AG09319 (cell line): ENCODE measurements around the gene STRN.
"Not testable (repeated sequence)": the region's sequence is repeated elsewhere in the genome, so short reads cannot be mapped to it uniquely, and the experiment has no call there.

Source experiments
- DNase-seq: peaks from one replicate; pipeline ENCODE4 v3.0.0-alpha.2; 2010; ENCODE audit warnings: low read depth; ENCODE audit errors: extremely low read depth
- CTCF ChIP-seq: IDR thresholded peaks from 2 replicates; pipeline ENCODE4 v1.5.1; 2011; ENCODE audit warnings: low read depth, mild to moderate bottlenecking, inconsistent platforms, low read length, moderate library complexity

Gene STRN

GRCh38 chr2:36843838-36844237, 122.5 kb downstream of the STRN start:
- DNase-seq, result no peak
- no peak for TF ChIP-seq CTCF

DNA sequence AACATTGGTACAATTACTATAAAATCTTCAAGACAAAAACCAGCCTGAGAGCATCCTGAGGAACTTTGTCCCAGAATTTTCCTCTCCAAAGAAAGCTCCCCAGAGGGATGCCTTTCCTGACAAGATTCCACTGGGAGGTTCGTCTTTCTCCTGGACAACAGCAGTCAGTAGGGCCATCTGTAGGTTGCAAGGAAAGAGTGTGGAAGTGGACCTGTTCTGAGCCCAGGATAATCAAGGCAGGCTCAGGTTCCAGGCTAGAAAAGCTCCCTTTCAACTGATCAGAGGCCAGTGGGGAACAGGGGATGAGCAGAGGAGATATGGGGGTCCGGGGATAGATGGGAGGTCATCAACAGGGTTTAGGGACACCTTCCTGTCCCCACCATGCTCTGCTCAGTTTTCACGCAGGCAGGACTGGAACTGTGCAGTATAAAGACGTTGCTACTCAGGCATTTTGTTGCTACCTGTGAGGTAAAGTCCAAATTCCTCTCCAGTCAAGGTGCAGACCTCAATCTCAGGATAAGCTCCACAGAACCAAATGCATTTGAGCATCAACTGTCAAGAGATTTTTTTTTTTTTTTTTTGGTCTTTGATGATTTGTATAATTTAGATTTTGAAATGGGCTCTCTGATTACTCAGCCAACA, 126.2 kb downstream of the STRN start:
- no peak for DNase-seq
- TF ChIP-seq CTCF, result no peak

- no peak for TF ChIP-seq CTCF
- DNase-seq, result no peak
These were observed 131.4 kb downstream of the STRN start for GRCh38 chr2:36834731-36835524.

GRCh38 chr2:36834203-36834602, 132.1 kb downstream of the STRN start:
- no peak for DNase-seq
- no peak for TF ChIP-seq CTCF

DNA sequence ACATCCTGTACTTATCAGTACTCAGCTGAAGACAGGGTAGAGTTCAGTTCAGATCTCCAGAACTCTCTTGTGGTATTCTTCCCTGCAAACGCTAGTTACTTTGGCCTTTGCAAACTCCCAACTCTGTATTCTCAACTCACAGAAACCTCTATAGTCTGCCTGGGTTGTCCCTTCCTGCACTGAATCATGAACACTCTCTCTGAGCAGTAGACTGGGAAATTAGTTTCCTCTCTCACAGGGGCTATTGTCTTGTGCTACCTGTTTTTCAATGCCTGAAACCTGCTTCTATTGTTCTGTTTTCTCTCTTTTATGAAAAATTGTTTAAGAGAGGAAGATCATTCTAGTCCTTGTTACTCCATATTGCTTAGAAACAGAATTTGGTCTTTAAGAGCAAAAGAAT, 135.2 kb downstream of the STRN start:
- DNase-seq, result no peak
- no peak for TF ChIP-seq CTCF

- not testable (repeated sequence) for DNase-seq
These were observed 141.7 kb downstream of the STRN start for GRCh38 chr2:36824683-36825082.

GRCh38 chr2:36824273-36824672, 142.1 kb downstream of the STRN start:
- no peak for DNase-seq

More at GRCh38 chr2:36824273-36824672, 142.1 kb downstream of the STRN start:
- no peak for TF ChIP-seq CTCF
